Measurements from ENCODE around the gene LMO3.

Gene LMO3

DNA sequence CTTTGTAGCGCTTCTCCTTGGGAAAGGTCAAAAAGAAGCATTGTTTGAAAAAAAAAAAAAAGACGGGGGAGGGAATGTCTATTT lies at the start of gene LMO3:
LMO3 (minus strand) TSS at position 46 of the 84 bp plus-strand sequence. CDS start 5,302 bp downstream, outside the sequence.
- DNase-seq (ENCODE audit: extremely low read depth, low read depth): no peak
- TF ChIP-seq, protein P1, sequence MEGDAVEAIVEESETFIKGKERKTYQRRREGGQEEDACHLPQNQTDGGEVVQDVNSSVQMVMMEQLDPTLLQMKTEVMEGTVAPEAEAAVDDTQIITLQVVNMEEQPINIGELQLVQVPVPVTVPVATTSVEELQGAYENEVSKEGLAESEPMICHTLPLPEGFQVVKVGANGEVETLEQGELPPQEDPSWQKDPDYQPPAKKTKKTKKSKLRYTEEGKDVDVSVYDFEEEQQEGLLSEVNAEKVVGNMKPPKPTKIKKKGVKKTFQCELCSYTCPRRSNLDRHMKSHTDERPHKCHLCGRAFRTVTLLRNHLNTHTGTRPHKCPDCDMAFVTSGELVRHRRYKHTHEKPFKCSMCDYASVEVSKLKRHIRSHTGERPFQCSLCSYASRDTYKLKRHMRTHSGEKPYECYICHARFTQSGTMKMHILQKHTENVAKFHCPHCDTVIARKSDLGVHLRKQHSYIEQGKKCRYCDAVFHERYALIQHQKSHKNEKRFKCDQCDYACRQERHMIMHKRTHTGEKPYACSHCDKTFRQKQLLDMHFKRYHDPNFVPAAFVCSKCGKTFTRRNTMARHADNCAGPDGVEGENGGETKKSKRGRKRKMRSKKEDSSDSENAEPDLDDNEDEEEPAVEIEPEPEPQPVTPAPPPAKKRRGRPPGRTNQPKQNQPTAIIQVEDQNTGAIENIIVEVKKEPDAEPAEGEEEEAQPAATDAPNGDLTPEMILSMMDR (IDR thresholded peaks at IDR 0.05; ENCODE audit: low read depth, low read length): no peak

DNA sequence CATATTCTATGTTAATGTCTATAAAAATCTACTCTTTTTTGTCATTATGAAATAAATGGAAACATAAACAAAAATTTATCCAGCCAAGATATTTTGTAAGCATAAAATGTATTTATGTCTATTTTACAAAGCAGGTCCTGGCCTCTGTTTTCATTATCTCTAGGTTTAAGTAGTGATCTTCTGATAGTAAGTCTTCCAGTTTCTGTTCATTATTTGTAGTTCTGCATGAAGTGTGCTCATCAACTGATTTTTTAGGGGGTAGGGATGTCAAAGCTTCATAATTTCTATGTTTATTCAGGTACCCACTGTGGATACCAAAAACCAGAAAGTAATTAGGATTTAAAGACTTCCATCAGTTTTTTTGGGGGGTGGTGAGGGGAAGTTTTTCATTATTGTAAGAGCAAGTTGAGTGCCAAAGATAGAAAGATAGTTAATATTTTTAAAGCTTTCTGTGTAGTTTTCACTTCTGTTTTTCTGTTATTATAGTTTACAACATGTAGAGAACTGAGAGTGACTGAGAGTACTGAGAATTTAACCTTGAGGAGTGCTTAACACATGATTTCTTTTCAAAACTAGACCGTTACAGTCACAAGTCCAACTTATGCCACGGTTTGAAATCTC lies 30.6 kb upstream of the LMO3 start:
- TF ChIP-seq, protein P1 (IDR thresholded peaks at IDR 0.05; ENCODE audit: low read depth, low read length): no peak
- DNase-seq (ENCODE audit: extremely low read depth, low read depth): no peak

DNA sequence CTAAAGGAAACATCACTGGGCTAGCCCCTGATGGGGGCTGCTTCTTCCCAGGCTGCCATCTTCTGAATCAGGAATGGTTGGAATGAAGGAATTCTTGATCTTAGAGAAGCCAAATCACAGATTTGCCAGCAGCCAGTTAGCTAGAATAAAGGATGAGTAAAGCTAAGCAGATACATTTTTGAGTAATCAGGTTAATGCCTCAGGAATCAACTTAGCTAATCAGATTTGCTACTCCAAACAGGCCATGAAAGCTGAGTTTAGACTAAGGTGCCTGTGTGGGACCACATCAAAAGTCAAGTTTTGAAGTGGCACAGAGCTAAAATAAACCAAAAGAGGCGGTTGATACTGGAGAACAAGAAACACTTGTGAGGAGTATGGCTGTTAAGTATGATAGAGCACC lies 28.8 kb upstream of the LMO3 start:
- no peak for DNase-seq (ENCODE audit: extremely low read depth, low read depth)
- TF ChIP-seq, protein P1 (IDR thresholded peaks at IDR 0.05; ENCODE audit: low read depth, low read length): no peak

DNA sequence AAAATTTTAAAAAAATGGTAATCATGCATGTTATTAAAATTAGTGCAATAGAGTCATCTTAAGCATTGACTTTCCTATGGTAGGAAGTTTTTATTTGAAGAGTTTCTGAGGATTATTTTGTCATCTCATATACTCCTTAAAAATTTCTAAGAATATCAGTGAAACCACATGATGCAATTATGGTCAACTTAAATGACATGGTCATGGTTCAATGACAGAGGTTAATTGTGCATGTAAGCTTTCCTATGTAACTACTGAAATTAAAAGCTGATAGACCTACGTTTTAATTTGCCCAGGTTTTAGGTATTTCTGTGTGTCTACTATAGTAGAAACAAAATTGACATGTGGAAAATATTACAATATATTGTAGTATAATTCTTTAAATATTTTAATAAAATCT lies 21.0 kb upstream of the LMO3 start:
- DNase-seq (ENCODE audit: extremely low read depth, low read depth): no peak
- TF ChIP-seq, protein P1 (IDR thresholded peaks at IDR 0.05; ENCODE audit: low read depth, low read length): no peak

DNA sequence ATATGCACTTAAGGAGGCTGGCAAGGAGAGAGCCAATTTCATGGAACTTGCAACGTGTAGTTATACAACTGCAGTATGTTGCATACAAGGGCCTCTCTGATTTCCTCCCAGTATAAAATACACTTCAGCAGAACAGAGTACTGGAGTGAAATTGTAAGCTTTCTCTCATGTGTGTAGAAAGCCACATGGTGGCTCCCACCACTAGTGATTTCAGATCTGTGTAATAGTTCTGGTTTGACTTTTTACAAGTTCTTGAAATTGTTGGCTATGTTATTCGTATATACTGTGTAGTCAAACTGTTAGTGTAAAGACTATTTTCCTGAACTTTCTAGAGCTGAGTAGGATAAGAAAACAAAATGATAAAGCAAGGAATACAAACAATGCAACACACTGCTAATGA lies 16.4 kb upstream of the LMO3 start:
- TF ChIP-seq, protein P1 (IDR thresholded peaks at IDR 0.05; ENCODE audit: low read depth, low read length): no peak
- no peak for DNase-seq (ENCODE audit: extremely low read depth, low read depth)

DNA sequence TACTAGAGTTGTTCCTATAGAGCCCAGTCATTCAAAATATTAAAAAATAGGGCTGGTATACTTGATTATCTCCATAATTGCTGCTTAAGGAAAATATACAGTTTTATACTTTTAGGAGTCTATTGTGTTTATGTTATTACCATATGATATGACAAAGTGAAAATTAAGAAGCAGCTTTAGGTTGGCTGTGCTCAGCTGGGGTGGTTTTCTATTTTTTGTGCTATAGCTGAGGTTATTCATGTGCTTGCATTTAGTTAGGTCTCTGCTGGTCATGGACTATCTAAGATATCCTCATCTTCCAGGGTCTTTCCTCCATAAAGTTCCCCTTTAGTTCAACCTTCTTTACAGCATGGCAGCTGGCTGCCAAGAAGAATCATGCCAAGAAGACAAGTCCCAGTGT lies 13.6 kb upstream of the LMO3 start:
- TF ChIP-seq, protein P1 (IDR thresholded peaks at IDR 0.05; ENCODE audit: low read depth, low read length): no peak
- no peak for DNase-seq (ENCODE audit: extremely low read depth, low read depth)

DNA sequence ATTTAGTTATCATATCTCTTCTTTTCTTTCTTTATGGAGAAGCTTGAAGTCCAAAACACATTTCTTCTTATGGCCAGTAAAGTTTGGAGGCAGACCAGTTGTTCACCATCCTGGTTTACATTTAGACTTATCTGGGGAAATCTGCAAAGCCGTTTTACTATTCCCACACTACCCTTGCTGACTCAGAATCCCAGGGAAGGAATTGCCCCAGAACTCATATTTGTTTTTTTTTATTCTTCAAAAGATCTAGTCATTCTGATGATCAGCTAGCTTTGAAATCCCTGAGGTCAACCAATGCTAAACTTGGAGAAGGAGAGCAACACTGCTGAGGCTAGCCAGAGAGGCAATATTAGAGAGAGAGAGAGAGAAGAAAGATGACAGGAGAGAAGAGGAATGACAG lies 12.3 kb upstream of the LMO3 start:
- TF ChIP-seq, protein P1 (IDR thresholded peaks at IDR 0.05; ENCODE audit: low read depth, low read length): no peak
- no peak for DNase-seq (ENCODE audit: extremely low read depth, low read depth)
